ENCODE results near the gene ING1.

GRCh38 chr13:110697842-110698241, 15.7 kb upstream of the ING1 start:
- no peak for TF ChIP-seq EZH2 (IDR thresholded peaks at IDR 0.05; ENCODE audit: low read length, unreplicated experiment)
- TF ChIP-seq, protein P1, sequence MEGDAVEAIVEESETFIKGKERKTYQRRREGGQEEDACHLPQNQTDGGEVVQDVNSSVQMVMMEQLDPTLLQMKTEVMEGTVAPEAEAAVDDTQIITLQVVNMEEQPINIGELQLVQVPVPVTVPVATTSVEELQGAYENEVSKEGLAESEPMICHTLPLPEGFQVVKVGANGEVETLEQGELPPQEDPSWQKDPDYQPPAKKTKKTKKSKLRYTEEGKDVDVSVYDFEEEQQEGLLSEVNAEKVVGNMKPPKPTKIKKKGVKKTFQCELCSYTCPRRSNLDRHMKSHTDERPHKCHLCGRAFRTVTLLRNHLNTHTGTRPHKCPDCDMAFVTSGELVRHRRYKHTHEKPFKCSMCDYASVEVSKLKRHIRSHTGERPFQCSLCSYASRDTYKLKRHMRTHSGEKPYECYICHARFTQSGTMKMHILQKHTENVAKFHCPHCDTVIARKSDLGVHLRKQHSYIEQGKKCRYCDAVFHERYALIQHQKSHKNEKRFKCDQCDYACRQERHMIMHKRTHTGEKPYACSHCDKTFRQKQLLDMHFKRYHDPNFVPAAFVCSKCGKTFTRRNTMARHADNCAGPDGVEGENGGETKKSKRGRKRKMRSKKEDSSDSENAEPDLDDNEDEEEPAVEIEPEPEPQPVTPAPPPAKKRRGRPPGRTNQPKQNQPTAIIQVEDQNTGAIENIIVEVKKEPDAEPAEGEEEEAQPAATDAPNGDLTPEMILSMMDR (conservative IDR thresholded peaks at IDR 0.05; ENCODE audit: low read depth, low read length), result no peak
